Suprapubic skin (tissue), 4 donors: ENCODE data around the gene BRMS1L. TPM values are rescaled to one million over a fixed set of nuclear protein-coding genes. Genes with fewer than 3 reads are reported as not detected.

Experiments
- DNase-seq, 2 donors: peaks; one replicate each; pipeline ENCODE4 v3.0.0-alpha.2; 2019; ENCODE audit warnings: low spot score in 2 of 2
- H3K27ac ChIP-seq: fragments of 200-600 bp; sonication (generic); one replicate; pipeline ENCODE4 v1.5.1; 2019
- H3K27me3 ChIP-seq: fragments of 200-600 bp; sonication (generic); one replicate; pipeline ENCODE4 v1.5.1; 2019
- H3K36me3 ChIP-seq: fragments of 200-600 bp; sonication (generic); one replicate; pipeline ENCODE4 v1.5.1; 2019
- H3K4me1 ChIP-seq: fragments of 200-600 bp; sonication (generic); one replicate; pipeline ENCODE4 v1.5.1; 2019
- H3K4me3 ChIP-seq: fragments of 200-600 bp; sonication (generic); one replicate; pipeline ENCODE4 v1.5.1; 2019; ENCODE audit warnings: mild to moderate bottlenecking
- H3K9me3 ChIP-seq: fragments of 200-600 bp; sonication (generic); one replicate; pipeline ENCODE4 v1.5.1; 2019
- EP300 ChIP-seq: sonication (generic); formaldehyde crosslinking; IDR thresholded peaks from one replicate; pipeline ENCODE4 v1.6.1; 2017; ENCODE audit warnings: antibody characterized with exemption
- POLR2A ChIP-seq, 2 donors: fragments of 450-650 bp; IDR thresholded peaks; one replicate each; pipeline ENCODE4 v1.6.1; 2017; ENCODE audit warnings: antibody characterized with exemption in 2 of 2, mild to moderate bottlenecking in 2 of 2, moderate library complexity in 2 of 2
- POLR2AphosphoS5 ChIP-seq, 3 donors: sonication (generic); formaldehyde crosslinking; IDR thresholded peaks; one replicate each; pipeline ENCODE4 v1.6.1; 2017; ENCODE audit warnings: antibody characterized with exemption in 3 of 3
- WGBS: methylation state at CpG from one replicate; pipeline ENCODE4 v1.1.5; 2018; 5-methylcytosine and 5-hydroxymethylcytosine counted together
- total RNA-seq, 4 donors: library from RNA; depleted of rRNA; stranded (reverse); fragments of >200 nt; gene quantifications; one replicate each; pipeline ENCODE4 v1.1.0, GENCODE V29; 2016
- TF ChIP-seq, protein P1 (sequence below), 2 donors: fragments of 200-600 bp in 1 of 2; fragments of 450-650 bp in 1 of 2; sonication (generic) in 1 of 2; IDR thresholded peaks; one replicate each; pipeline ENCODE4 v1.5.1; 2016 to 2019; ENCODE audit warnings: antibody characterized with exemption in 2 of 2, mild to moderate bottlenecking in 1 of 2, moderate library complexity in 1 of 2

BRMS1L gene
- total RNA-seq, 4 donors from 2014 or later: 3.5 to 6.6 (median 5.7) TPM

DNA sequence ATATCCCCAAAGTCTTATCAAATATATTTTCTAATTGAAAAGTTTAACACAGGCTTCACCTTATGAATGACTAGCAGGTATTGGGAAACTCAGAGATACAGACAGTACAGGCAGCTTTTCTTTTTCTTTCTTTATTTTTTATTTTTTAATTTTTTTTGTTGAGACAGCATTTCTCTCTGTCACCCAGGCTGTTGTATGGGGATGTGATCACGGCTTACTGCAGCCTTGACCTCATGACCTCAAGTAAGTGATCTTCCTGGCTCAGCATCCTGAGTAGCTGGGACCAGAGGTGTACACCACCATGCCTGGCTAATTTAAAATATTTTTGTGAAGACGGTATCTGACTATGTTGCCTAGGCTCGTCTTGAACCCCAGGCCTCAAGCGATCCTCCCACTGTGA is 85.0 kb downstream of the BRMS1L start:
- no peaks in the 10 kb centered on the region for H3K4me1 ChIP-seq
- WGBS: 87% methylated on average over 4 of the region's 4 CpGs
- no peaks in the 10 kb centered on the region for H3K36me3 ChIP-seq
- H3K4me3 ChIP-seq: no peak overlapping the region
- H3K27ac ChIP-seq: no peak overlapping the region
- H3K9me3 ChIP-seq: no peaks in the 10 kb centered on the region
- no peaks in the 10 kb centered on the region for H3K27me3 ChIP-seq
- TF ChIP-seq POLR2AphosphoS5 (IDR thresholded peaks at IDR 0.05): no peak
- TF ChIP-seq, protein P1, sequence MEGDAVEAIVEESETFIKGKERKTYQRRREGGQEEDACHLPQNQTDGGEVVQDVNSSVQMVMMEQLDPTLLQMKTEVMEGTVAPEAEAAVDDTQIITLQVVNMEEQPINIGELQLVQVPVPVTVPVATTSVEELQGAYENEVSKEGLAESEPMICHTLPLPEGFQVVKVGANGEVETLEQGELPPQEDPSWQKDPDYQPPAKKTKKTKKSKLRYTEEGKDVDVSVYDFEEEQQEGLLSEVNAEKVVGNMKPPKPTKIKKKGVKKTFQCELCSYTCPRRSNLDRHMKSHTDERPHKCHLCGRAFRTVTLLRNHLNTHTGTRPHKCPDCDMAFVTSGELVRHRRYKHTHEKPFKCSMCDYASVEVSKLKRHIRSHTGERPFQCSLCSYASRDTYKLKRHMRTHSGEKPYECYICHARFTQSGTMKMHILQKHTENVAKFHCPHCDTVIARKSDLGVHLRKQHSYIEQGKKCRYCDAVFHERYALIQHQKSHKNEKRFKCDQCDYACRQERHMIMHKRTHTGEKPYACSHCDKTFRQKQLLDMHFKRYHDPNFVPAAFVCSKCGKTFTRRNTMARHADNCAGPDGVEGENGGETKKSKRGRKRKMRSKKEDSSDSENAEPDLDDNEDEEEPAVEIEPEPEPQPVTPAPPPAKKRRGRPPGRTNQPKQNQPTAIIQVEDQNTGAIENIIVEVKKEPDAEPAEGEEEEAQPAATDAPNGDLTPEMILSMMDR (IDR thresholded peaks at IDR 0.05): no peak
- no peak for TF ChIP-seq POLR2A (IDR thresholded peaks at IDR 0.05)
- no peak for TF ChIP-seq EP300
- DNase-seq: no peak

DNA sequence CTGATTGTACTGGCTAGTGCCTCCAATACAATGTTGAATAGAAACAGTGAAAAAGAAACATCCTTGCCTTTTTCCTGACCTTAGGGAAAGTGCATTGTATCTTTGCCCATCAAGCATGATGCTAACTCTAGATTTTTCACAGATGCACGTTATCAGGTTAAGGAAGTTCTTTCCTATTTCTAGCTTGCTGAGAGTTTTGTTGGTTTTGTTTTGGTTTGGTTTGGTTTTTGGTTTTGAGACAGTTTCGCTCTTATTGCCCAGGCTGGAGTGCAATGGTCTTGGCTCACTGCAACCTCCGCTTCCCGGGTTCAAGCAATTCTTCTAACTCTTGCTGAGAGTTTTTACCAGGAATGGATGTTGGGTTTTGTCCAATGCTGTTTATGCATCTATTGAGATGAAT is 89.0 kb downstream of the BRMS1L start:
- H3K27me3 ChIP-seq: no peaks in the 10 kb centered on the region
- TF ChIP-seq, protein P1 (IDR thresholded peaks at IDR 0.05): no peak
- TF ChIP-seq POLR2A (IDR thresholded peaks at IDR 0.05) (no peak), EP300 (no peak), POLR2AphosphoS5 (IDR thresholded peaks at IDR 0.05) (no peak)
- no peak overlapping the region for H3K27ac ChIP-seq
- H3K4me1 ChIP-seq: no peaks in the 10 kb centered on the region
- H3K36me3 ChIP-seq: no peaks in the 10 kb centered on the region
- 85% methylated on average over 4 of the region's 4 CpGs for WGBS
- DNase-seq: no peak
- no peak overlapping the region for H3K4me3 ChIP-seq
- H3K9me3 ChIP-seq: no peaks in the 10 kb centered on the region

DNA sequence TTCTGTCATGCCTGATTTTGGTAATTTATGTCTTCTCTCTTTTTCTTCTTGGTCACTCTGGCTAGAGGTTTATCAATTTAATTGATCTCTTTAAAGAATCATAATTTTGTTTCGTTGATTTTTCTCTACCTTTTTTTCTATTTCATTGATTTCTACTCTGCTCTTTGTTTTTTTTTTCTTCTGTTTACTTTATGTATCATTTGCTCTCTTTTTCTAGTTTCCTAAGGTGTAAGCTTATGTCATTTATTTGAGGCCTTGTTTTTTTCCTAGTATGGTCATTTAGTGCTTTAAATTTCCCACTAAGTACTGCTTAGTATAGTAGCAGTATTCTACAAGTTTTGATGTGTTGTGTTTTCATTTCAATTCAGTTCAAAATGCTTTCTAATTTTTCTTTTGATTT is 89.6 kb downstream of the BRMS1L start:
- 89% methylated on average over 1 of the region's 1 CpG for WGBS
- no peaks in the 10 kb centered on the region for H3K36me3 ChIP-seq
- H3K27me3 ChIP-seq: no peaks in the 10 kb centered on the region
- DNase-seq: no peak
- TF ChIP-seq EP300: no peak
- no peak for TF ChIP-seq POLR2A (IDR thresholded peaks at IDR 0.05)
- TF ChIP-seq, protein P1 (IDR thresholded peaks at IDR 0.05): no peak
- TF ChIP-seq POLR2AphosphoS5 (IDR thresholded peaks at IDR 0.05): no peak
- no peaks in the 10 kb centered on the region for H3K9me3 ChIP-seq
- H3K4me3 ChIP-seq: no peak overlapping the region
- H3K27ac ChIP-seq: no peak overlapping the region
- no peaks in the 10 kb centered on the region for H3K4me1 ChIP-seq

Other genes with a start within 250 kb of the BRMS1L start
- gene RALGAPA1, start 17.0 kb upstream of the BRMS1L start, total RNA-seq: 100 to 1,000 TPM in 1 of 4 donors, 10 to 100 TPM in 3; 52.5 to 127 (median 67.7) TPM